Fibroblast of the aortic adventitia (primary cell): ENCODE data around the gene TMC3. TPM values are rescaled to one million over a fixed set of nuclear protein-coding genes. Genes with fewer than 3 reads are reported as not detected.

Experiments
- DNase-seq: peaks from one replicate; pipeline ENCODE4 v3.0.0-alpha.2; 2010; ENCODE audit warnings: low read depth
- H3K4me3 ChIP-seq: 2 replicates; pipeline ENCODE4 v1.5.1; 2011; ENCODE audit warnings: low read depth, mild to moderate bottlenecking, control low read depth, low read length, moderate library complexity
- CTCF ChIP-seq: IDR thresholded peaks from 2 replicates; pipeline ENCODE4 v1.5.1; 2011; ENCODE audit warnings: mild to moderate bottlenecking, low read length, control low read depth, inconsistent platforms; ENCODE audit not compliant: insufficient read depth
- total RNA-seq: library from RNA; depleted of rRNA; stranded (reverse); fragments of >200 nt; gene quantifications from 2 replicates; pipeline ENCODE4 v1.2.3, GENCODE V29; 2012; ENCODE audit warnings: low replicate concordance

TMC3 gene
- total RNA-seq, 1 donor, result under 0.01 TPM

- no peak overlapping the region for H3K4me3 ChIP-seq
- DNase-seq, result no peak
- TF ChIP-seq CTCF, result no peak
Measured at GRCh38 chr15:81385721-81386076, 11.7 kb upstream of the TMC3 start.

- H3K4me3 ChIP-seq, result no peak overlapping the region
- TF ChIP-seq CTCF, result no peak
- DNase-seq, result no peak
Measured at GRCh38 chr15:81384891-81385720, 11.1 kb upstream of the TMC3 start.

GRCh38 chr15:81381720-81382119, 7.7 kb upstream of the TMC3 start:
- no peak for TF ChIP-seq CTCF
- no peak overlapping the region for H3K4me3 ChIP-seq
- DNase-seq, result no peak

- no peak for TF ChIP-seq CTCF
- DNase-seq, result no peak
- H3K4me3 ChIP-seq, result no peak overlapping the region
Measured at GRCh38 chr15:81380668-81381067, 6.7 kb upstream of the TMC3 start.

GRCh38 chr15:81380203-81380602, 6.2 kb upstream of the TMC3 start:
- no peak for TF ChIP-seq CTCF
- H3K4me3 ChIP-seq, result no peak overlapping the region
- no peak for DNase-seq

GRCh38 chr15:81379269-81379668, 5.3 kb upstream of the TMC3 start:
- no peak for TF ChIP-seq CTCF

GRCh38 chr15:81378443-81378842, 4.4 kb upstream of the TMC3 start:
- no peak for DNase-seq
- no peak for TF ChIP-seq CTCF
- H3K4me3 ChIP-seq, result no peak overlapping the region

More at GRCh38 chr15:81379269-81379668, 5.3 kb upstream of the TMC3 start:
- no peak overlapping the region for H3K4me3 ChIP-seq
- no peak for DNase-seq
